A549 (cell line): ENCODE results near the gene CXADR.

Source experiments
- CBX8 ChIP-seq: fragments of 200-600 bp; sonication (generic); IDR thresholded peaks from 2 replicates; pipeline ENCODE4 v1.6.1; 2016
- CHD2 ChIP-seq: fragments of 150-350 bp; IDR thresholded peaks from 2 replicates; pipeline ENCODE4 v1.6.1; 2014; ENCODE audit warnings: low read length; ENCODE audit not compliant: partially characterized antibody
- CHD4 ChIP-seq: fragments of 200-600 bp; sonication (generic); IDR thresholded peaks from 2 replicates; pipeline ENCODE4 v1.6.1; 2016; ENCODE audit warnings: antibody characterized with exemption, mild to moderate bottlenecking, borderline replicate concordance
- CTCF ChIP-seq: fragments of >200 bp; sonication (Bioruptor Twin); formaldehyde crosslinking; IDR thresholded peaks from 3 replicates; pipeline ENCODE4 v1.5.1; 2016
- JUN ChIP-seq, 2 experiments: fragments of >200 bp; sonication (Bioruptor Twin); formaldehyde crosslinking; IDR thresholded peaks; 2 replicates in 1 of 2; 3 replicates in 1 of 2; pipeline ENCODE4 v1.6.1; 2016 to 2017
- JUNB ChIP-seq: fragments of >200 bp; sonication (Bioruptor Twin); formaldehyde crosslinking; IDR thresholded peaks from 2 replicates; pipeline ENCODE4 v1.6.1; 2016
- MAFK ChIP-seq: fragments of 450-650 bp; IDR thresholded peaks from 2 replicates; pipeline ENCODE4 v1.6.1; 2014; ENCODE audit not compliant: partially characterized antibody
- POLR2A ChIP-seq: IDR thresholded peaks from 2 replicates; pipeline ENCODE4 v1.6.1; 2012; ENCODE audit warnings: mild to moderate bottlenecking, low read length
- RNF2 ChIP-seq: fragments of 200-600 bp; sonication (generic); IDR thresholded peaks from 2 replicates; pipeline ENCODE4 v1.6.1; 2016; ENCODE audit warnings: low read depth, mild to moderate bottlenecking, antibody characterized with exemption, moderate library complexity, borderline replicate concordance
- SMC3 ChIP-seq: fragments of >200 bp; sonication (Bioruptor Twin); formaldehyde crosslinking; IDR thresholded peaks from 3 replicates; pipeline ENCODE4 v1.6.1; 2018; ENCODE audit warnings: inconsistent platforms
- SREBF2 ChIP-seq: fragments of 450-650 bp; IDR thresholded peaks from 2 replicates; pipeline ENCODE4 v1.6.1; 2014; ENCODE audit warnings: mild to moderate bottlenecking, moderate library complexity
- ZFP36 ChIP-seq: fragments of 450-650 bp; IDR thresholded peaks from 2 replicates; pipeline ENCODE4 v1.6.1; 2014; ENCODE audit warnings: borderline replicate concordance; ENCODE audit not compliant: partially characterized antibody
- TF ChIP-seq, protein P1 (sequence below): IDR thresholded peaks from 2 replicates; pipeline ENCODE4 v1.6.1; 2012
- TF ChIP-seq, protein P2 (sequence below): fragments of 250-450 bp; sonication (Bioruptor Pico); IDR thresholded peaks from 2 replicates; pipeline ENCODE4 v1.5.0; 2021; ENCODE audit warnings: mild to moderate bottlenecking, moderate library complexity, borderline replicate concordance

GRCh38 chr21:17622018-17622417 is 109.2 kb downstream of the CXADR start:
- TF ChIP-seq MAFK (peak; percentile 59), CTCF (no peak), JUN (IDR thresholded peaks at IDR 0.05) (no peak), JUNB (no peak), CBX8 (no peak), CHD2 (no peak), CHD4 (no peak), ZFP36 (no peak), SMC3 (no peak), POLR2A (no peak), SREBF2 (no peak), RNF2 (no peak)
- TF ChIP-seq, protein P1, sequence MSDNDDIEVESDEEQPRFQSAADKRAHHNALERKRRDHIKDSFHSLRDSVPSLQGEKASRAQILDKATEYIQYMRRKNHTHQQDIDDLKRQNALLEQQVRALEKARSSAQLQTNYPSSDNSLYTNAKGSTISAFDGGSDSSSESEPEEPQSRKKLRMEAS = no peak
- TF ChIP-seq, protein P2, sequence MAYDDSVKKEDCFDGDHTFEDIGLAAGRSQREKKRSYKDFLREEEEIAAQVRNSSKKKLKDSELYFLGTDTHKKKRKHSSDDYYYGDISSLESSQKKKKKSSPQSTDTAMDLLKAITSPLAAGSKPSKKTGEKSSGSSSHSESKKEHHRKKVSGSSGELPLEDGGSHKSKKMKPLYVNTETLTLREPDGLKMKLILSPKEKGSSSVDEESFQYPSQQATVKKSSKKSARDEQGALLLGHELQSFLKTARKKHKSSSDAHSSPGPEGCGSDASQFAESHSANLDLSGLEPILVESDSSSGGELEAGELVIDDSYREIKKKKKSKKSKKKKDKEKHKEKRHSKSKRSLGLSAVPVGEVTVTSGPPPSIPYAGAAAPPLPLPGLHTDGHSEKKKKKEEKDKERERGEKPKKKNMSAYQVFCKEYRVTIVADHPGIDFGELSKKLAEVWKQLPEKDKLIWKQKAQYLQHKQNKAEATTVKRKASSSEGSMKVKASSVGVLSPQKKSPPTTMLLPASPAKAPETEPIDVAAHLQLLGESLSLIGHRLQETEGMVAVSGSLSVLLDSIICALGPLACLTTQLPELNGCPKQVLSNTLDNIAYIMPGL = no peak
